Retinal pigment epithelial cell (primary cell): ENCODE data around the gene USP21.
"Not testable (repeated sequence)": the region's sequence is repeated elsewhere in the genome, so short reads cannot be mapped to it uniquely, and the experiment has no call there.

Experiments used
- DNase-seq: peaks from one replicate; pipeline ENCODE4 v3.0.0-alpha.2; 2010; ENCODE audit warnings: low read depth
- H3K4me3 ChIP-seq: 2 replicates; pipeline ENCODE4 v1.5.1; 2011; ENCODE audit warnings: mild to moderate bottlenecking, low read length, control low read depth, moderate library complexity
- CTCF ChIP-seq: conservative IDR thresholded peaks from 2 replicates; pipeline ENCODE4 v1.5.1; 2011; ENCODE audit warnings: low read depth, low read length, control low read depth, inconsistent platforms

Gene USP21, protein sequence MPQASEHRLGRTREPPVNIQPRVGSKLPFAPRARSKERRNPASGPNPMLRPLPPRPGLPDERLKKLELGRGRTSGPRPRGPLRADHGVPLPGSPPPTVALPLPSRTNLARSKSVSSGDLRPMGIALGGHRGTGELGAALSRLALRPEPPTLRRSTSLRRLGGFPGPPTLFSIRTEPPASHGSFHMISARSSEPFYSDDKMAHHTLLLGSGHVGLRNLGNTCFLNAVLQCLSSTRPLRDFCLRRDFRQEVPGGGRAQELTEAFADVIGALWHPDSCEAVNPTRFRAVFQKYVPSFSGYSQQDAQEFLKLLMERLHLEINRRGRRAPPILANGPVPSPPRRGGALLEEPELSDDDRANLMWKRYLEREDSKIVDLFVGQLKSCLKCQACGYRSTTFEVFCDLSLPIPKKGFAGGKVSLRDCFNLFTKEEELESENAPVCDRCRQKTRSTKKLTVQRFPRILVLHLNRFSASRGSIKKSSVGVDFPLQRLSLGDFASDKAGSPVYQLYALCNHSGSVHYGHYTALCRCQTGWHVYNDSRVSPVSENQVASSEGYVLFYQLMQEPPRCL

DNA sequence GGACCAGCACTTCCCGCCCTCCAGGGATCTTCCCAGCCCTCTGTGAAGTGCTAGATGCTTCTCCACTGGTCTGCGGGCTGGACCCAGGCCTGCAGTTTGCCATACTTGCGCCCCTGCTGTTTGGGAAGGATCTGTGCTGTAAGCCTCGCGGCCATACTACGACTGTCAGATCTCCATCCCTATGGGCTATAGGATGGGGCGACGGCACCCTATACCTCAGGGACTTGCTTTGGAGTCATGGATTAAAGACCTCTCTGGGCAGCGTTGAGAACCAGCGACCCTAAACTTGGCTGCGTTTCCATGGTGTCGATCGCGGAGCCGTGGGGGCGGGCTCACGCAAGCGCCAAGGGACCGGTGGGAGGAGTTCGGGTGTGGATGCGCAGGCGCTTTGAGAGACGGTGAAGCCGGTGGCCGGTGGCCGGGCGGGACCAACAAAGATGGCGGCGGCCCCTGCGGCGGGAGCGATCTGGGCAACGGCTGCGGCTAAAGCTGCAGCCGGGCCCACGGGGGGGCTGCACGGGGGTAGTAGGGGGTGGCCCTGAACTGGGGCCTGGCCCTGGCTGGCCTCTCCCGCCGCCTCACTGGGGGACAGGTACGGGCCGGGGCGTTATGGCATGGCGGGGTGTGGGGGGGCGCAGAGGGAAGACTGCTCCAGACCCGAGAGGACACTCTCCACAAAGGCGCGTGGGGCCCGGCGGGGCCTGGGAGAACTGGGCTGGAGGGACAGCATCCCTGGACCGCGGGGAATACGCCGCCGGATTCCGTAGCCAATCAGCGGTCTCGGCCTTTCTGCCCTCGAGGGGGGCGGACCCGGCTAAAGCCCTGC lies at the start of gene USP21:
USP21 (plus strand) TSS at position 414 of the 826 bp plus-strand sequence. CDS start 1,141 bp downstream, outside the sequence.
- H3K4me3 ChIP-seq, result peak within 1 kb of the TSS; percentile 87
- DNase-seq, result no peak
- TF ChIP-seq CTCF, result peak; percentile 42

DNA sequence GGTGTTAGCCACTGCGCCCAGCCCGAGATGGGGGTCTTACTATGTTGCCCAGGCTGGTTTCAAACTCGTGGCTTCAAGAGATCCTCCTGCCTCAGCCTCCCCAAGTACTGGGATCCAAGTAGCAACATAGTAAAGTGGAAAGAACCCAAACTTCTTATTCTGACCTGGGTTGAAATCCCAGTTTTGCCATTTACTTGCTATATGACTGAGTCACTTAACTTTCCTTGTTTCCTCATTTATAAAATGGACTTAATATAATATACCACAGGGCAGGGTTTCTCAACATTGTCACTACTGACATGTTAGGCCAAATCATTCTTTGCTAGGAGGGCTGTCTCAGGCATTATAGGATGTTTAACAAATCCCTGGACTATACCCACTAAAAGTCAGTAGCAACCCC lies 48.2 kb upstream of the USP21 start:
- no peak for DNase-seq
- no peak overlapping the region for H3K4me3 ChIP-seq
- TF ChIP-seq CTCF, result no peak

DNA sequence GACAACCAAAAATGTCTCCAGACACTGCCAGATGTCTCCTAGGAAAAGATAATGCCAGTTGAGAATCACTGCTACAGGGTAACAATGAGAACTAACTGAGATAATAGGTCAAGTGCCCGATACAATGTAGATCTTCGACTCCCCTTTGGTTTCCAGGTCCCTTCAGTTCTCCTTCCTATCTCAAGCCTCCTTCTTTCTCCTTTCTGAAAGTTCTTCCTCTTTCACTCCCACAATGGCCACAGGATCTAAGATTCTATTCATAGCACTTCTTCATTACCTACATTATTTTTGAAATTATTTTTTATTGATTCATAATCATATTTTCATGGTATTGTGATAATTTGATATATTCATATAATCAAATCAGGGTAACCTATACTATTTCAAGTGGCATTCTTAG lies 47.8 kb upstream of the USP21 start:
- no peak for TF ChIP-seq CTCF
- DNase-seq, result no peak
- H3K4me3 ChIP-seq, result no peak overlapping the region

GRCh38 chr1:161113915-161114314 lies 45.4 kb upstream of the USP21 start:
- TF ChIP-seq CTCF, result no peak
- H3K4me3 ChIP-seq, result no peak overlapping the region

DNA sequence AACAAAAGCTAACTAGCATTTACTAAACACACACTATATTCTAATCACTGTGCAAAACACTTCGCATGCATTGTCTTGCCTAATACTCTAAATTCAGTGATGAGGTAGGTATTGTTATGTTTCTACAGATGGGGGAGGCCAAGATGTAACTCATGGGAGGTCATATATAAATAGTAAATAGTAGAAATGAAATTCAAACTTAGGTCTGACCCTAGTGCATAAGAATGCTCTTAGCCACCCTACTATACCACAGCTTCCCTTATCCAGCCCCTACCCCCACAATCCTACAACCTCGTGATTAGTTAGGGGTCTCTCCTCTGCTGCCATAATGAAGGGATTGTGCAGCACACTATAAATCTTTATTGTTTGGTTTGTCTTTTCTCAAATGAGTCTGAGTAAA lies 44.7 kb upstream of the USP21 start:
- no peak overlapping the region for H3K4me3 ChIP-seq
- DNase-seq, result no peak
- TF ChIP-seq CTCF, result no peak

More at GRCh38 chr1:161113915-161114314, 45.4 kb upstream of the USP21 start:
- DNase-seq, result no peak

DNA sequence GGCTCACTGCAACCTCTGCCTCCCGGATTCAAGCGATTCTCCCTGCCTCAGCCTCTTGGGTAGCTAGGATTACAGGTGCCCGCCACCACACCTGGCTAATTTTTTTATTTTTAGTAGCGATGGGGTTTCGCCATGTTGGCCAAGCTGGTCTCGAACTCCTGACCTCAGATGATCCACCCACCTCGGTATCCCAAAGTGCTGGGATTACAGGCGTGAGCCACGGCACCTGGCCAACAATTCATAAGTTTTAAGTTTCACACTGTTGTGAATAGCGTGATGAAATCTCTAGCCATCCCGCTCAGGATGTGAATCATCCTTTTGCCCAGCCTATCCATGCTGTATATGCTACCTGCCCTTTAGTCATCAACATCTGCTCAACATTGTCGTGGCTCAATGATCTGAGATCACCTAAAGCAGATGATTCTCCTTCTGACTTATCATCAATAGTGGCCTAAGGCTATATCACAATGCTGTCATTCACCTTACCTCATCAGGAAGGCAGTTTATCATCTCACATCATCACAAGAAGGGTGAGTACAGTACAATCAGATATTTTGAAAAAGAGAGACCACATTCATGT lies 44.1 kb upstream of the USP21 start:
- DNase-seq, result no peak
- no peak overlapping the region for H3K4me3 ChIP-seq
- TF ChIP-seq CTCF, result no peak

- not testable (repeated sequence) for H3K4me3 ChIP-seq, DNase-seq
Measured at GRCh38 chr1:161115961-161116360, 43.3 kb upstream of the USP21 start.
